HG03442 (cell line): ENCODE data around the gene UBE2J2.

Source experiments
- ATAC-seq: cut with Tn5 transposase; IDR thresholded peaks from one replicate; pipeline ENCODE4 v1.9.1; 2021; ENCODE audit warnings: mild to moderate bottlenecking, moderate library complexity; ENCODE audit not compliant: unreplicated experiment

Gene UBE2J2

GRCh38 chr1:1241588-1242219, 31.9 kb downstream of the UBE2J2 start:
- ATAC-seq: no peak

- ATAC-seq: no peak
Observed at GRCh38 chr1:1240822-1241587, 32.6 kb downstream of the UBE2J2 start.

GRCh38 chr1:1240348-1240732, 33.3 kb downstream of the UBE2J2 start:
- no peak for ATAC-seq

GRCh38 chr1:1239614-1240347, 33.9 kb downstream of the UBE2J2 start:
- no peak for ATAC-seq

- no peak for ATAC-seq
Observed at GRCh38 chr1:1239227-1239613, 34.4 kb downstream of the UBE2J2 start.

- ATAC-seq: no peak
Observed at GRCh38 chr1:1238702-1239178, 34.9 kb downstream of the UBE2J2 start.

- ATAC-seq: no peak
Observed at GRCh38 chr1:1237874-1238701, 35.6 kb downstream of the UBE2J2 start.

GRCh38 chr1:1236945-1237873, 36.4 kb downstream of the UBE2J2 start:
- no peak for ATAC-seq

GRCh38 chr1:1236176-1236763, 37.4 kb downstream of the UBE2J2 start:
- ATAC-seq: no peak

GRCh38 chr1:1235016-1235744, 38.5 kb downstream of the UBE2J2 start:
- no peak for ATAC-seq

GRCh38 chr1:1234180-1234808, 39.4 kb downstream of the UBE2J2 start:
- ATAC-seq: no peak

- ATAC-seq: no peak
Observed at GRCh38 chr1:1233567-1233892, 40.1 kb downstream of the UBE2J2 start.

- no peak for ATAC-seq
Observed at GRCh38 chr1:1232796-1233566, 40.7 kb downstream of the UBE2J2 start.

- no peak for ATAC-seq
Observed at GRCh38 chr1:1232208-1232795, 41.4 kb downstream of the UBE2J2 start, which contains the start of gene B3GALT6. TSS of gene B3GALT6 (plus strand) at chr1:1232237. CDS start at chr1:1232279, 42 bp downstream.

GRCh38 chr1:1231400-1232207, 42.0 kb downstream of the UBE2J2 start, which contains the start of gene SDF4:
TSS of gene SDF4 (minus strand) at chr1:1232001. CDS start at chr1:1228772, 3,229 bp downstream.
- peak; percentile 88 for ATAC-seq
